Activated T-helper 1 cell treated with anti-CD3 and anti-CD28 coated beads, Interleukin-12 subunit alpha, Interleukin-12 subunit beta, Interleukin-2, Interleukin-4 antibody, amounts not matched to agents 30 ng/mL and 10 ng/mL and 1 ng/mL, durations not matched to agents 14 hours and 24 hours and 36 hours (primary cell): Measurements from ENCODE around the gene FRMD4A. TPM values are rescaled to one million over a fixed set of nuclear protein-coding genes. Genes with fewer than 3 reads are reported as not detected.

Source experiments
- DNase-seq: peaks from one replicate; pipeline ENCODE4 v3.0.0; 2021; ENCODE audit warnings: low spot score
- H3K27ac Mint-ChIP-seq: one replicate; pipeline ENCODE4 v1.8.0; 2021; ENCODE audit warnings: mild to moderate bottlenecking, mixed read lengths
- H3K27me3 Mint-ChIP-seq: one replicate; pipeline ENCODE4 v1.8.0; 2022; ENCODE audit warnings: mild to moderate bottlenecking, moderate library complexity, mixed read lengths; ENCODE audit not compliant: insufficient read depth
- H3K36me3 Mint-ChIP-seq: one replicate; pipeline ENCODE4 v1.8.0; 2021; ENCODE audit warnings: low read depth, mixed read lengths
- H3K4me1 Mint-ChIP-seq: one replicate; pipeline ENCODE4 v1.8.0; 2021; ENCODE audit warnings: low read depth, mixed read lengths
- H3K4me3 Mint-ChIP-seq: one replicate; pipeline ENCODE4 v1.8.0; 2021; ENCODE audit warnings: mild to moderate bottlenecking, moderate library complexity, mixed read lengths
- H3K9me3 Mint-ChIP-seq: one replicate; pipeline ENCODE4 v1.8.0; 2021; ENCODE audit warnings: mixed read lengths
- intact Hi-C: fragments of 100-400 bp; cut with micrococcal nuclease; formaldehyde crosslinking; loops from one replicate; pipeline ENCODE4 v1.15.1; 2024
- total RNA-seq: library from RNA; stranded (reverse); gene quantifications from 2 replicates; pipeline ENCODE4 v1.2.3, GENCODE V29; 2022

The FRMD4A gene
- total RNA-seq, 1 donor from 2014 or later = 0.31 TPM

DNA sequence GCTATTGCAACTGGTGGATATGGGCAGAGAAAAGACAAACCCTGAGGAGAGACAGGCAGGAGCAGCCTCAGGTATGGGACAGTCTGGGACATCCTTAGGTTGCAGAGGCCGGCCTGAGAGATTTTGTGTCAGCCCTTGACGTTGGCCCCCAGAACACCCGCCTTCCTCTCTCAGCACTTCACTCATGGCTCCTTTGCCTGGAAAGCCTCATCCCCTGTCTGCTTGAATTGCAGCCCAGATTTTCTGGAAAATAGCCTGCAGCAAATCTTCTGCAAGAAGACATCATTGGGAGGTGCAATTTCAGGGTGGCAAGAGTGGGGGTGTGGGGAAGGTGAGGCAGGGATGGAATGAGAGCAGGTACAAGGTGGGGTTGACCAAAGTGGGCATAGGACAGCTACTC is 2.2 kb upstream of the FRMD4A start:
- H3K27ac Mint-ChIP-seq = no peak overlapping the region
- H3K36me3 Mint-ChIP-seq = no peaks in the 10 kb centered on the region
- H3K4me1 Mint-ChIP-seq = no peaks in the 10 kb centered on the region
- intact Hi-C loops = no loop called here
- H3K4me3 Mint-ChIP-seq = no peak overlapping the region
- no peak for DNase-seq
- H3K27me3 Mint-ChIP-seq = peaks cover 13% of the 10 kb centered on the region
- H3K9me3 Mint-ChIP-seq = no peaks in the 10 kb centered on the region

DNA sequence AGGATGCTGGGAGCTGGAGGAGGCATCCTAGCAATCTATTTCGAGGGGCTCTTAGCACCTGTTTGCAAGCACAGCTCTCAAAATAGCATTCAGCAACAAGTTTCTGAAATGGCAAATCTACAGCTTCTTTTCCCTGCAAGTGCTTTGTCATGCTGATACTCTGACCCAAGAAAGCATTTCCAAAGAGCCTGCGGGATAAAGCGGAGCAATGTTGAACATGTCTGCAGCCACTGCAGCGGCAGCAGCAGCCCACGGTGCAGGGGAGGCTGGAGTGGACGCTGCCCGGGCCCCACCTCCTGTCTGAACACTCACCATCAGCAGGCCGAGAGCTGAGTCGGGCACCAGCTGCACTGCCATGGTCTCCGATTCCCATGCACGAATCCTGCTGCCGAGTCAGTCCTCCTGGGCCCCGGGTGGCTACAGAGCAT is 964 bp downstream of the FRMD4A start:
- peaks cover 26% of the 10 kb centered on the region for H3K27me3 Mint-ChIP-seq
- no peaks in the 10 kb centered on the region for H3K4me1 Mint-ChIP-seq
- H3K9me3 Mint-ChIP-seq = no peaks in the 10 kb centered on the region
- H3K4me3 Mint-ChIP-seq = no peak overlapping the region
- intact Hi-C loops = no loop called here
- no peak for DNase-seq
- no peaks in the 10 kb centered on the region for H3K36me3 Mint-ChIP-seq
- no peak overlapping the region for H3K27ac Mint-ChIP-seq

DNA sequence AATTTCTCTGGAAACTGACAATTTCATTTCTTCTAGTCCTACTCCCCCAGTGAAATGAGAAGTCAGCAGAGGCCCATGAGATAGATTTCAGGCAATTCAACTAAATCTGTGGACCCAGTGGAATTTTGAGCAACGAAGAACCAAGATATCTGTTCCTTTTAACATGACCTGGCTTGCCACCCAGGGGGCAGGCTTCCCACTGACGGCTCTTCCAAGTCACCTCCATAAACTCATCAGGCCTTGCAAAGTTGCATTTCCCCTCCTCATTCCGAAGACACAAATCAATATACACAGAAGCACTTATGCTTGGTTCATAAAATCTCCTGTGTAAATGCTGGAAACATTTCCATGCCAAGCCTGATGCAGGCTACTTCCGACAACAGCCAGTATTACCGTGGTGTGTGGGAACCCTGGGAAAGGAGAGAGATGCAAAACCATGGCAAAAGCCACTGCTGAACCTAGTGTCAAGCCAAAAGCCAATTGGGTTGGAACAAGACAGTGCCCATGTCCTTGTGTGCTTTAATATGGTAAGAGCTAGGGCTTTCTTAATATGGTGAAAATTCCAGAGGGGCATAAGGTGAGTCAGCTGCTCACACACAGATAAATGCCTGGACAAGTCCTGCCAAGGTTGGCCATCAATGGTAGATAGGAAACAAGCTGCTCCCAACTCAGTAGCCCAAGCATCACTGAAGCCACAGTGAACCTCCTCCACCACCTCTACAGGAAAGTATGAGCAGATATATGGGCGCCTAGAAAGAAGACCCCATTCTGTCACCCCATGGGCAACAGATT is 1.6 kb downstream of the FRMD4A start:
- no peak overlapping the region for H3K27ac Mint-ChIP-seq
- DNase-seq = no peak
- no peaks in the 10 kb centered on the region for H3K36me3 Mint-ChIP-seq
- H3K27me3 Mint-ChIP-seq = peaks cover 26% of the 10 kb centered on the region
- no peaks in the 10 kb centered on the region for H3K9me3 Mint-ChIP-seq
- no peaks in the 10 kb centered on the region for H3K4me1 Mint-ChIP-seq
- intact Hi-C loops = no loop called here
- H3K4me3 Mint-ChIP-seq = no peak overlapping the region

DNA sequence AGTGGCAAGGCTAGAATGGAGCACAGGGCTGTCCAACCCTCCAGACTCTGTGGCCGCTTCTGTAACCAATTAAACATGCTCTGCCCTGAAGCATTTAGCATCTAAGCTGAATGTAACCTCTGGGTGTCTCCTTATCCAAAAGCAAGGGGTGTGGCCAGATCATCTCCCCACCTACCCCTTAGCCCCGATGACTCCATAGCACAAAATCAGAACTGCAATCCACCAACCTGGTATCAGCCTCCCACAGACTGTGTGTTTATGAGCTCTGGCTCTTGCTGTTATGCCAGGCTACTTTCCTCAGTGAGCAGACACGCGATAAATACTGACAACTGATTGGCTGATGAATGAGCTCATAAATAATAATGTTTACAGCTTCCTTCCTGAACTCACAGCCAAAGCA is 3.2 kb downstream of the FRMD4A start:
- Mint-ChIP-seq H3K27ac (no peak overlapping the region), H3K9me3 (no peaks in the 10 kb centered on the region), H3K4me3 (no peak overlapping the region), H3K36me3 (no peaks in the 10 kb centered on the region), H3K27me3 (peaks cover 24% of the 10 kb centered on the region), H3K4me1 (no peaks in the 10 kb centered on the region)
- intact Hi-C loops = no loop called here
- no peak for DNase-seq

DNA sequence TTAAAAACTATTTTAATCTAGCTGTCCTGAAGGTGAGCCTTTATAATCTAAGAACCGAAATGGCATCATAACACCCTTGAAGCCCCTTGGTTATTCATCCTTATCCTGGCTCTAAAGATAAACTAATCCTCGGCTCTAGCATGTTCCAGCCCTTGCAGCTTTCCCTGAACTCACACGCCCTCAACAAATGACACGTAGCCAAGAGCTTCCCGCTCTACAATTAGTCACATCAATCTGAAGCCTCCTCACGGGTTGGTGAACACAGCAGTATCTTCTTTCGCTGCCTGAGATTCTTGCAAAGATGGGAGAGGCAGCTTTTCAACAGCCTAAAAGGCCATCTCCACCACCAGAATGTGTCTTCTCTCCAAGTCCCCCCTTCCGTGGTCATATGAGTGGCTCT is 4.1 kb downstream of the FRMD4A start:
- intact Hi-C loops = no loop called here
- Mint-ChIP-seq H3K27me3 (peaks cover 20% of the 10 kb centered on the region), H3K36me3 (no peaks in the 10 kb centered on the region), H3K9me3 (no peaks in the 10 kb centered on the region), H3K27ac (no peak overlapping the region), H3K4me3 (no peak overlapping the region), H3K4me1 (no peaks in the 10 kb centered on the region)
- no peak for DNase-seq

DNA sequence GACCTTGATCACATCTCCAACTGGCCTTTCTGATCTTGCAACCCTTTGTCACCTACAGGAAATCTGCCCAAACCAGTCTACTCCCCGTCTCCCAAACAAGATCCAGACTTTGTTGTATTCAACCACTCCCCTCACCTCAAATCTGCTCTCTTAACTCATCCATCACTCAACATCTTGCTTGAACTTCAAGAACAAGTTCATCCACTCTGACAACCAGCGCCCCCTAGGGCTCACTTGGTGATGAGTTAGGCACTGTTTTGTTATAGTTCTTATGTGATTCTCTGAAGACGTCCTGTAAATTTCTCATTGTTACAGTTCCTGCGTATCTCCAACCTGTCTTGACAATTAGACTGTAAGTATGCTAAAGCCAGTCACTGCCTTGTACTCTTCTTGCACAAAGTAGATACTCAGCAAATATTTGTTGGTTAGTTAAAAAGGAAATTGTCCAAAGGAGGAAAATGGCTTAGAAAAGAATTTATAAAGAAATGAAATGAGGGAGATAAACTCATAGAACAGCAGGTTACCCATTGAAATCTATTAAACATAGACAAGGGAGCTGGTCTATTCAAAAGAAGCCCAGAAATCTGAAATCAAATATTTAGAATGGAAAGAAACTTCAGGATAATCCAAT is 5.3 kb downstream of the FRMD4A start:
- Mint-ChIP-seq H3K4me3 (no peak overlapping the region), H3K9me3 (no peaks in the 10 kb centered on the region), H3K27ac (no peak overlapping the region), H3K4me1 (no peaks in the 10 kb centered on the region), H3K36me3 (no peaks in the 10 kb centered on the region), H3K27me3 (peaks cover 20% of the 10 kb centered on the region)
- intact Hi-C loops = no loop called here
- peak; percentile 10 for DNase-seq

DNA sequence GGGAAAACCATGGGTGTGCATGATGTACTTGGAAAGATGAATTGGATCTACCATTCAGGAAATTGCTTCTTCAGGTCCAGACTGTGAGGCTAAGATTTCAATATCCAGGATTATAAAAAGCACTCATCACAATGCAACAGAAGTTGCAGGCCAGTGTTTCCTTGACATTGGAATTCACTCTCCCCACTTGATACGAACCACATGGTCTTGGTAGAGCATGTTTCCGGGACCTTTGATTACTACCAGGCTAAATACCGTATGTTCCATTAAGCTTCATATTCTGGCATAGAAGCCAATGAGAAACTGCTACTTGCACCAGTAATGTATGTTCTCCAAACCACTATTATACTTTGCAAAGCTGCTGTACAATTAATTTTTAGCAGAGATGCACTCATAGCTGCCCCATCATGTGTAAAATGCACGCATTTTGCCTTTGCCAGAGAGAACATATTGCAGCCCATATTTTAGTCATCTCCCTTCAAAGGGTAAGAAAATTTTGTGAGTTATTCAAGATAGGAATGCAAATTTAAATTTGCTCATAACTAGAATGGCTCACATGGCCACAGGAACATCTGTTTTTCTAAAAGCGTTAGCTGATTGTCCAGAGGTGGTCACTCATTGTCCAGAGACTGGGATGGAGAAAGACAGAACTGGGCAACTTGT is 8.1 kb downstream of the FRMD4A start:
- no peaks in the 10 kb centered on the region for H3K36me3 Mint-ChIP-seq
- H3K27ac Mint-ChIP-seq = no peak overlapping the region
- no peak for DNase-seq
- intact Hi-C loops = no loop called here
- no peaks in the 10 kb centered on the region for H3K9me3 Mint-ChIP-seq
- H3K27me3 Mint-ChIP-seq = peaks cover 17% of the 10 kb centered on the region
- no peak overlapping the region for H3K4me3 Mint-ChIP-seq
- no peaks in the 10 kb centered on the region for H3K4me1 Mint-ChIP-seq

DNA sequence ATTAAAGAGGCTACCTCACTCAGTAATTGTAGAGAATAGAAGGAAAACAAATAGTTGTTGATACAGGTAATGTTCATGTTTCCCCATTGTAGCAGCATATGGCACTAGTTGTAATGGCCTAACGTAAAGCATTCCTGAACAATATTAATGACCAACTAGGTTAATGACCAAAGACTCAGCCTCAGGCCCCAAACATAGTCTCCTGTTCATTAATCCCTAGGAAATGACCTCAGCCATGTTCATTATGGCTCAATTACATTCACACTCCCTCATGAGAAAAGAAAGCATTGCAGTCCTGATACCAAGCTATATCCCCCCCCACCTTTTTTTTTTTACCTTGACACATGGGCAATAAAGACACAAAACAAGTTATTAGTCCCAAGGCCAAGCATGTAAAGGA is 12.7 kb downstream of the FRMD4A start:
- Mint-ChIP-seq H3K36me3 (no peaks in the 10 kb centered on the region), H3K4me1 (no peaks in the 10 kb centered on the region), H3K9me3 (no peaks in the 10 kb centered on the region), H3K4me3 (no peak overlapping the region), H3K27ac (no peak overlapping the region), H3K27me3 (peaks cover 13% of the 10 kb centered on the region)
- no peak for DNase-seq
- intact Hi-C loops = no loop called here

DNA sequence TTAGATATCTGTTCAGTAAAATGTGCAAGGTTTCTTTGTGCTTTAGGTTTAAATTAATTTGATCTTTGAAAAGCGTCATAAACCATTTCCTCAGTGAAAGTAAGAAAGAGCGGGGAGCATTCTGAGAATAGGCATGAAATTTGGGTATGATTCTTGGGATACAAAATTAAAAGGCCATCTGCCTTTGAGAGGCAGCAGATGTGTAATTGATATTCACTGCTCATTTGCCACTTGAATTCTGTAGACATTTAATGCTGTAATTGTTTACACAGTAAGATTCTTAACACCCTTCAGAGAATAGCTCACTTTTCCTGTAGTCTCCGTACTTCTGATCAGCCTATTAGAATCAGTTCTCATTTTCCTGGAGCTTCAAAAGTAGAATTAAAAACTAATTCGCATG is 18.7 kb downstream of the FRMD4A start:
- peaks cover 6% of the 10 kb centered on the region for H3K27me3 Mint-ChIP-seq
- no peak for DNase-seq
- H3K36me3 Mint-ChIP-seq = no peaks in the 10 kb centered on the region
- intact Hi-C loops = no loop called here
- H3K4me3 Mint-ChIP-seq = no peak overlapping the region
- H3K4me1 Mint-ChIP-seq = no peaks in the 10 kb centered on the region
- no peaks in the 10 kb centered on the region for H3K9me3 Mint-ChIP-seq
- H3K27ac Mint-ChIP-seq = no peak overlapping the region

DNA sequence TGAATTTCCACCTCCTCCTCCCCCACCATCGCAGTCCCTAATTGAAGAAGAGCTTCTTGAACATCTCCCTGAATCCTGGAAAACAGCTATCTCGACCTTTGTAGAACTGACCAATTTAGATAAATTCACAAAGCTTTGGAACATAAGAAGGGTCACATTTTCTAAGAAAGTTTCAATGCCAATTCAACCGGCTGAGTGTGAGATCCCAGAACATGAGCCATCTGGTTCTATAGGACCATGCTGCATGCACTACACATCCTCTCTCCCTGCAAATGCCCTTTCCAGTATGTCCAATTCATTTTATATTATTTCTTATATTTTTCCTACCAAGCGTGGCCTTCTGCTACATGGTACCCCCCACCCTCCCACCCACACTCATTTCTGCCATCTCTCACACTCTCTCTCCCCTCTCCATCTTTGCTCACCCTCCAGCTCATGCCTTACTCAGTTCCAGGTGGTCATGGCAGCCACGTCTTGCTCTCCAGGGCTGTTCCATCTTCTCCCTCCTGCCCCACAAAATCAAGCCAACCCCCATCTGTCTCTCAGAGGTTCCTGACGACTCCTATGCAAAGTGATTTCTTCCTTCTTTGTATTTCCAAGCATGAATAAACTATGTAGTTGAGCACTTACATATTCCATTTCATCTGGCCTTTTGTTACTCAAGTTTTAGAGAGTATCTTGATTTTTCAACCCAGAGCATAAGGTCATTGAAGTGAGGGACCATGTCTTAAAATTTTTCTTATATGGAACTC is 19.3 kb downstream of the FRMD4A start:
- no peaks in the 10 kb centered on the region for H3K36me3 Mint-ChIP-seq
- H3K4me3 Mint-ChIP-seq = no peak overlapping the region
- DNase-seq = no peak
- H3K27ac Mint-ChIP-seq = no peak overlapping the region
- H3K27me3 Mint-ChIP-seq = peaks cover 5% of the 10 kb centered on the region
- no peaks in the 10 kb centered on the region for H3K4me1 Mint-ChIP-seq
- H3K9me3 Mint-ChIP-seq = no peaks in the 10 kb centered on the region
- intact Hi-C loops = no loop called here

DNA sequence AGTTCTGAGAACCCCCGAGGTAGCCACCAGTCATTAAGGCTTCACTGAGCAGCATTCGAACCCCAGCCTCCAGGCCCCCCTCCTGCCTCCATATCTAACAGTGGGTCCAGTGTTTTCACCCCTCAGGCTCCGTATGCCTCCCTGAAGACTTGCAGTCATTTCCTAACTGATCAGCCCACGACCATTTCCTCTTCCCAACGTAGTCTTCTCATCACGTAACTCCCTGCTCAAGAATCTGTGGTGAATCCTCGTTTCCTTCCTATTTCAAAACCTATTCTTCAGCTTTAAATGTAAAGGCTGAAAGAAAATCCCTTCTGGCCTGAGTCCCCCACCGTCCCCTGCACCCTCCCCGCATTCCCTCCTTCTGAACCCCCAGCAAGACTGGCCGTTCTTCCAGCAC is 21.1 kb downstream of the FRMD4A start:
- Mint-ChIP-seq H3K27me3 (peaks cover 5% of the 10 kb centered on the region), H3K4me1 (no peaks in the 10 kb centered on the region), H3K27ac (no peak overlapping the region), H3K36me3 (no peaks in the 10 kb centered on the region), H3K9me3 (no peaks in the 10 kb centered on the region), H3K4me3 (no peak overlapping the region)
- DNase-seq = no peak
- intact Hi-C loops = no loop called here

DNA sequence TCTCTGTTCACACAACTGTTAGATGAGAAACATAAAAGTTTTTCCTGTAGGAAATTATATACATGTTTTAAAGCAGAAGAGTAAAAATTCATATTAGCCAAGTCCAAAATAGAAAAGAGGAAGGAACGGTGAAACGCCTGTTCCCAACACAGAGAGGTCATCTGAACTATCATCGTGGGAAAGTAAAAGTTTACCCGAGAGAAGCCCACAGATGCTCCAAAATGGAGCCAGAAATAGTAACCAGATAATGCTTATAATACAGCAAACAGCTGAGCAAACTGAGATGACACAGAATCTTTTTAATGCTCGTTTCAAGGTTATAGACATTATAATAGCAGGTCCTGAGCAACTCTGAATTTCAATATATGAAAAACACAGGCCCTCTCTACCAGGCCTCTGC is 24.5 kb downstream of the FRMD4A start:
- no peaks in the 10 kb centered on the region for H3K27me3 Mint-ChIP-seq
- H3K27ac Mint-ChIP-seq = no peak overlapping the region
- H3K9me3 Mint-ChIP-seq = no peaks in the 10 kb centered on the region
- H3K4me1 Mint-ChIP-seq = no peaks in the 10 kb centered on the region
- intact Hi-C loops = no loop called here
- no peak overlapping the region for H3K4me3 Mint-ChIP-seq
- no peak for DNase-seq
- no peaks in the 10 kb centered on the region for H3K36me3 Mint-ChIP-seq

DNA sequence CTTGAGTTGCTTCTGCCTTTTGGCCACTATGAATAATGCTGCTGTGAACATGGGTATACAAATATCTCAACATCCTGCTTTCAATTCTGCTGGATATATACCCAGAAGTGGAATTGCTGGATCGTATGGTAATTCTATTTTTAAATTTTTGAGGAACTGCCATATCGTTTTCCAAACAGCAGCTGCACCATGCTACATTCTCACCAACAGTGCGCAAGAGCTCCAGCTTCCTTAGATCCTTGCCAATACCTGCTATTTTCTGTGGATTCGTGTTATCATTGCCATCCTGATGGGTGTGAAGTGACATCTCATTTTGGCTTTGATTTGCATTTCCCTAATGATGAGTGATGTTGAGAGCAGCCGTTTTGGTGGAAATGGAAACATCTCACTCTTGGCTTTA is 26.7 kb downstream of the FRMD4A start:
- intact Hi-C loops = no loop called here
- no peak overlapping the region for H3K4me3 Mint-ChIP-seq
- H3K27ac Mint-ChIP-seq = no peak overlapping the region
- H3K9me3 Mint-ChIP-seq = no peaks in the 10 kb centered on the region
- no peak for DNase-seq
- no peaks in the 10 kb centered on the region for H3K36me3 Mint-ChIP-seq
- H3K4me1 Mint-ChIP-seq = no peaks in the 10 kb centered on the region
- H3K27me3 Mint-ChIP-seq = no peaks in the 10 kb centered on the region
